Naive thymus-derived CD8-positive, alpha-beta T cell (primary cell): ENCODE measurements around the gene SLC9C2. TPM values are rescaled to one million over a fixed set of nuclear protein-coding genes. Genes with fewer than 3 reads are reported as not detected.

Experiments used
- ATAC-seq, 2 donors: fragments of 150-1000 bp; cut with Tn5 transposase in 1 of 2; sonication (Bioruptor Pico), chemical (Tn5 transposase) in 1 of 2; 1 replicate in 1 of 2; 2 replicates in 1 of 2; pipeline ENCODE4 v1.10.0; 2021; ENCODE audit warnings: mild to moderate bottlenecking in 2 of 2, moderate library complexity in 2 of 2
- POLR2A ChIA-PET: fragments of 350-600 bp; sonication (Branson Sonifier 250); formaldehyde crosslinking; loops from one replicate; lab custom pipeline; 2021; ENCODE audit warnings: antibody characterized with exemption; lab: Charles Lee
- DNase-seq, 10 donors: peaks; one replicate each; pipeline versions ENCODE4 v3.0.0 to v3.0.0-alpha.2; 2020 to 2022
- H3K27ac Mint-ChIP-seq, 10 donors: one replicate each; pipeline ENCODE4 v1.8.0; 2020 to 2022; ENCODE audit warnings: mild to moderate bottlenecking in 10 of 10, mixed read lengths in 10 of 10, moderate library complexity in 4 of 10, inconsistent platforms in 1 of 10
- H3K27me3 Mint-ChIP-seq, 5 donors: one replicate each; pipeline ENCODE4 v1.8.0; 2021 to 2022; ENCODE audit warnings: mixed read lengths in 5 of 5
- H3K36me3 Mint-ChIP-seq, 3 donors: one replicate each; pipeline ENCODE4 v1.8.0; 2020 to 2022; ENCODE audit warnings: mixed read lengths in 3 of 3, mild to moderate bottlenecking in 2 of 3, inconsistent platforms in 1 of 3
- H3K4me1 Mint-ChIP-seq, 4 donors: one replicate each; pipeline ENCODE4 v1.8.0; 2021 to 2022; ENCODE audit warnings: mixed read lengths in 4 of 4
- H3K4me3 Mint-ChIP-seq, 10 donors: one replicate each; pipeline ENCODE4 v1.8.0; 2020 to 2022; ENCODE audit warnings: mild to moderate bottlenecking in 10 of 10, mixed read lengths in 10 of 10, moderate library complexity in 6 of 10, inconsistent platforms in 1 of 10
- H3K9me3 Mint-ChIP-seq, 9 donors: one replicate each; pipeline ENCODE4 v1.8.0; 2020 to 2022; ENCODE audit warnings: mixed read lengths in 9 of 9, mild to moderate bottlenecking in 3 of 9, inconsistent platforms in 1 of 9, moderate library complexity in 1 of 9
- polyA plus RNA-seq, 3 donors: library from polyadenylated mRNA; unstranded; fragments of 300-500 nt; fragmentation: Illumina TruSeq; gene quantifications; one replicate each; pipeline ENCODE4 v1.2.3, GENCODE V29; 2021
- total RNA-seq, 8 experiments: library from RNA in 2 of 8; stranded (reverse) in 2 of 8; gene quantifications; one replicate each; pipeline ENCODE4 v1.2.3 and lab custom pipeline; 2021 to 2026

Gene SLC9C2
- total and polyA plus RNA-seq, 5 experiments from 2014 or later, result not detected

DNA sequence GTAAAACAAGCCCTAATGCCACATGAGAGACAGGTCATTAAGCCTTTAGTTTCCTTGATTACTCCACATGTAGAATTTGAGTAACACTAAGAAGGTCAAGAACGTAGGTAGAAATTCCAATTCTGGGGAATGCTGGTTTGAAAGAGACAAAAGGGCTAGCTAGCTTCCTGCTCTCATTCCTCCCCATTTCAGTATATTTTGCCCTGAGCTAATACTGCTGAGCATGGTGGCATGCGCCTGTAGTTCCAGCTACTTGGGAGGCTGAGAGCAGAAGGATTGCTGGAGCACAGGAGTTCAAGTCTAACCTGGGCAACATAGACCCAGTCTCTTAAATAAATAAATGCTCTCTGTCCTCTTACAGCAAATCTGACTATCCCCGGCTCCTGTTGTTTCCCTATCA lies 112.9 kb downstream of the SLC9C2 start:
- H3K27ac Mint-ChIP-seq, result peak overlapping the region in 3 of 10 donors; percentile 12 to 62 (median 55)
- POLR2A ChIA-PET, result no interaction called here
- H3K4me1 Mint-ChIP-seq, result peaks cover 0 to 3% (median 1%) of the 10 kb centered on the region in 4 donors
- DNase-seq (no peak), ATAC-seq (no peak)
- H3K27me3 Mint-ChIP-seq, result no peaks in the 10 kb centered on the region
- peaks cover 15 to 54% (median 37%) of the 10 kb centered on the region in 3 donors for H3K36me3 Mint-ChIP-seq
- peaks cover 0 to 4% (median 0%) of the 10 kb centered on the region in 9 donors for H3K9me3 Mint-ChIP-seq
- H3K4me3 Mint-ChIP-seq, result no peak overlapping the region

DNA sequence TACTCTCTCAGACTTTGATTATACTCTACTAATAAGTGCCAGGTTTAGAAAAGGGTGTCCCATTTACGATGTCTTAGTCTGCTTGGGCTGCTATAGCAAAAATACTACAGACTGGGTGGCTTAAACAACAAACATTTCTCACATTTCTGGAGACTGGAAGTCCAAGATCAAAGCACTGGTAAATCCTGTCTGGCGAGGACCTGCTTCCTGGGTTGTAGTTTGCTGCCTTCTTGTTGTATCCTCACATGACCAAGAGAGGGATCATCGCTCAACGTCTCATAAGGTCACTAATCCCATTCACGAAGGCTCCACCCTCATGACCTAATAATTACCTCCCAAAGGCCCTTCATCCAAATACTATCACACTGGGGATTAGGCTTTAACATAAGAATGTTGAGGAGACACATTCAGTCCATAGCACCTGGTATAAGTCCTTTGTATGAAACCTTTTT lies 113.7 kb downstream of the SLC9C2 start:
- Mint-ChIP-seq H3K27me3 (no peaks in the 10 kb centered on the region), H3K4me1 (peaks cover 0 to 5% (median 1%) of the 10 kb centered on the region in 4 donors), H3K4me3 (no peak overlapping the region), H3K36me3 (peaks cover 18 to 61% (median 38%) of the 10 kb centered on the region in 3 donors), H3K27ac (peak overlapping the region in 3 of 10 donors; percentile 9 to 44 (median 14)), H3K9me3 (peaks cover 0 to 4% (median 0%) of the 10 kb centered on the region in 9 donors)
- DNase-seq, result no peak
- POLR2A ChIA-PET, result no interaction called here
- no peak for ATAC-seq

DNA sequence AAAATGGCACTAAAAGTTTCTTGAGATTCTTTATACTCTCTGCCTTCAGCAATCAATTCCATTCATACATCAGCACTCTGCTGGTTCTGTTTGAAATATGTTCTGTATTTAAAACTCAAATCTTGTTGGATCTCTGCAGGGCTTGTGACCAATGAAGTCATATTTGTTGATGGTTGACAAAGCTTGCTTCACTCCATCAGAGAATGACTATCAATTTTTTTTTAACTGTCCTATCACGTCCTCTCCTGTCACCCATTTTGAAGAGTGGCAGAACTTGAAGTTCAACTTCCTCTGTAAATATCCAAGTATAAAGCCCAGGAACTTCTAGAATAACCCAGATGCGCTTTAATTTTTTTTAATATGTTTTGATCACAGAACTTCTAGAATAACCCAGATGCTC lies 114.9 kb downstream of the SLC9C2 start:
- Mint-ChIP-seq H3K9me3 (no peaks in the 10 kb centered on the region), H3K27me3 (no peaks in the 10 kb centered on the region), H3K27ac (peak overlapping the region in 6 of 10 donors; percentile 3 to 69 (median 42)), H3K4me1 (peaks cover 0 to 6% (median 1%) of the 10 kb centered on the region in 4 donors), H3K4me3 (no peak overlapping the region), H3K36me3 (peaks cover 19 to 71% (median 38%) of the 10 kb centered on the region in 3 donors)
- DNase-seq (no peak), ATAC-seq (no peak)
- POLR2A ChIA-PET, result no interaction called here

DNA sequence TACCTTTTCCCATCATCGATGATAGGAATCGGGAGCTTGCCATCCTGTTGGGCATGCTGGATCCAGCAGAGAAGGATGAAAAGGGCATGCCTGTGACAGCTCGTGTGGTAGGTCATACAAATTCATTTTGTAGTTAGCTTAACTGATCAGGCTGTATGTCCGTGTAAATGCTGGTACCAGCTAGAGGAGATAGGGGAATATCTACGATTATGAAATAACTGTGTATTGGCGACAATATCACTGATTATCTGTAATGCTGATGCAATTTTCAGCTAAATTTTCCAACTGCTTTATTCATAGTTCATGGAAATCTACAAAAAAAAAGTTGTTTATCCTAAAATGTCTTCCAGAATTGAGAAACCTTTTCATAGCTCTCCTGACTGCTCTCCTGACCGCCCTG lies 117.5 kb downstream of the SLC9C2 start:
- Mint-ChIP-seq H3K4me1 (peaks cover 1 to 14% (median 10%) of the 10 kb centered on the region in 4 donors), H3K9me3 (no peaks in the 10 kb centered on the region), H3K27ac (peak overlapping the region in 2 of 10 donors; percentile 25 to 68), H3K4me3 (no peak overlapping the region), H3K27me3 (no peaks in the 10 kb centered on the region), H3K36me3 (peaks cover 28 to 94% (median 38%) of the 10 kb centered on the region in 3 donors)
- DNase-seq (no peak), ATAC-seq (no peak)
- POLR2A ChIA-PET, result no interaction called here

DNA sequence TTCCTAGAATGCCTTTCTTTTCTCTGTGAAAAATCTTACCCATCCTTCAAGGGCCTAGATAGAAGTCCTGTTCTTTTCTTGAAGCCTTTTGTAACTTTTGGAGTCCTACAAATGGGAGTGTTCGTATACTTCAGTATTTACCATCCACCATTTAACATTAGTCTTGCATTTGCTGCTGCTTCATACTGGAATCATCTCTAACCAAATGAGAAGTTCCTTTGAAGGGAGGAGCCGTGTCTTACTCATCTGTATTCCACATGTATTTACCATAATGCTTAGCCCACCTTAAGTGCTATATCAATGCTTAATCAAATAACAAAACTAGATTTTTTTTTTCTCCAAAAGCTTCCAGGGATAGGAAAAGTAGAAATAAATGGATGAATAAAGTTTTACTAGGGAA lies 118.6 kb downstream of the SLC9C2 start:
- Mint-ChIP-seq H3K27me3 (no peaks in the 10 kb centered on the region), H3K27ac (no peak overlapping the region), H3K9me3 (no peaks in the 10 kb centered on the region), H3K4me1 (peaks cover 13 to 24% (median 21%) of the 10 kb centered on the region in 4 donors), H3K4me3 (no peak overlapping the region), H3K36me3 (peaks cover 28 to 97% (median 31%) of the 10 kb centered on the region in 3 donors)
- ATAC-seq, result no peak
- DNase-seq, result no peak
- POLR2A ChIA-PET, result interaction anchor here (0.7 kb wide), 1 partner anchor 477 kb away, joined by 4 read pairs; no protein-coding TSS in a partner anchor

DNA sequence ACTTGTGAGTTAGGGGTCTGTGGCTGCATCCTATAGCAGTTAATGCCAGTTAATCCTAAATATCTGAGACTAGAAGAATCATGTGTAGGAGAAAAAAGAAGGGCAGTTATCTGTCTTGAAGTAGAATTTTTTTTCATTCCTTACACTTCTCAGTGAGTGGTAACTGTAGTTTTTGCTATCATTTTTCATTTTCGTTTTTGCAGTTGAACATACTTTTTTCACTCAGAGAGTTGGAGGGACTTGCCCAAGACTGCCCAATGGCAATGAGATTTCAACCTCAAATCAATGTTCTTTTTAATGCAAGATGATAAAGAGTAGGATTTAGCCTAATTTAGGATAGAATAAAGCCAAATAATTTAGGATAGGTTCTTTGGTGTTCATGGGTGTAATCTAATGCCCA lies 120.2 kb downstream of the SLC9C2 start:
- no peak for DNase-seq
- Mint-ChIP-seq H3K27me3 (no peaks in the 10 kb centered on the region), H3K4me3 (no peak overlapping the region), H3K36me3 (peaks cover 23 to 83% (median 28%) of the 10 kb centered on the region in 3 donors), H3K9me3 (no peaks in the 10 kb centered on the region), H3K4me1 (peaks cover 28 to 39% (median 33%) of the 10 kb centered on the region in 4 donors), H3K27ac (no peak overlapping the region)
- ATAC-seq, result no peak
- POLR2A ChIA-PET, result no interaction called here

DNA sequence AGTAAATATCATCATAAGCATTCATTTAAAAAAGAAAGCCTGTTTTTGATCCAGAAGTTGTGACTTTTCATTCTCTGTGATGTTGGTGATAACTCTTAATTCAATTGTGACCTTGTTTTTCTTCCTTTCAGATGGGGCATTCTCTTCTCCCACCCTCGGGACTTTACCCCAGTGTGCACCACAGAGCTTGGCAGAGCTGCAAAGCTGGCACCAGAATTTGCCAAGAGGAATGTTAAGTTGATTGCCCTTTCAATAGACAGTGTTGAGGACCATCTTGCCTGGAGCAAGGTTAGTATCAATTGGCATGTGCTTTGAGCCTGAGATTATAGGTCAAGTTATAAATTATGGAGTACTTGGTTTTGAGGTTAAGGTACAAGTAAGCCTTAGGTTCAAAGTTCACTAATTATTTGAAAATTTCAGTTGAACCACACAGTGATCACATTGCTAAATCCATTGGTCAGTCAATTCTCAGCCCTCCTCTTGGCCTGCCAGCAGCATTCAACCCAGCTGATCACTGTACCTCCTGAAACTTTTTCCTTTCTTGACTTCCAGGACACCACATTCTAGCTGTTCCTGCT lies 121.6 kb downstream of the SLC9C2 start:
- DNase-seq (no peak), ATAC-seq (no peak)
- Mint-ChIP-seq H3K9me3 (no peaks in the 10 kb centered on the region), H3K27ac (peak overlapping the region in 5 of 10 donors; percentile 9 to 66 (median 39)), H3K27me3 (no peaks in the 10 kb centered on the region), H3K4me1 (peaks cover 28 to 40% (median 33%) of the 10 kb centered on the region in 4 donors), H3K36me3 (peaks cover 19 to 69% (median 22%) of the 10 kb centered on the region in 3 donors), H3K4me3 (peak overlapping the region in 1 of 10 donors; percentile 20)
- POLR2A ChIA-PET, result interaction anchor here (0.9 kb wide), 1 partner anchor 48 kb away, joined by 5 read pairs; no protein-coding TSS in a partner anchor

DNA sequence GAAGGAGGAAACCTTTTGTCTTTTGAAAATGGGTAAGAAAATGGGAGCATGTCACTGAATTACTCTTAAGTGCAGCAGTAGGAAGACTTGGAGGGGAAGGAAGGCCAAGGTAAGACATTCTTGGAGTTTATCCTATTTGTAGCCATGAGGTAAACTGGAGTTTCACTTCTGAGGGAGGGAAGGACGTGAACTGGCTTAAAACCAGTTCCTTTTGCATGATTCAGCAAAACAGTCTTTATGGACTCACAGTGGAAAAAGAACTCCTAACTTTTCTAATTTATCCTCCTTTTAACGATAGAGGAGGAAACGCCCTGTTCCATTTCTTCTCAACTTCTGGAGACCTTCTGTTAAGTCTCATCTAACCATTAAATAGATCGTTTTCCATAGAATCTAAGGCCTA lies 123.2 kb downstream of the SLC9C2 start:
- H3K4me1 Mint-ChIP-seq, result peaks cover 39 to 56% (median 47%) of the 10 kb centered on the region in 4 donors
- H3K27ac Mint-ChIP-seq, result peak overlapping the region in 8 of 10 donors; percentile 15 to 96 (median 33)
- H3K36me3 Mint-ChIP-seq, result peaks cover 12 to 55% (median 15%) of the 10 kb centered on the region in 3 donors

DNA sequence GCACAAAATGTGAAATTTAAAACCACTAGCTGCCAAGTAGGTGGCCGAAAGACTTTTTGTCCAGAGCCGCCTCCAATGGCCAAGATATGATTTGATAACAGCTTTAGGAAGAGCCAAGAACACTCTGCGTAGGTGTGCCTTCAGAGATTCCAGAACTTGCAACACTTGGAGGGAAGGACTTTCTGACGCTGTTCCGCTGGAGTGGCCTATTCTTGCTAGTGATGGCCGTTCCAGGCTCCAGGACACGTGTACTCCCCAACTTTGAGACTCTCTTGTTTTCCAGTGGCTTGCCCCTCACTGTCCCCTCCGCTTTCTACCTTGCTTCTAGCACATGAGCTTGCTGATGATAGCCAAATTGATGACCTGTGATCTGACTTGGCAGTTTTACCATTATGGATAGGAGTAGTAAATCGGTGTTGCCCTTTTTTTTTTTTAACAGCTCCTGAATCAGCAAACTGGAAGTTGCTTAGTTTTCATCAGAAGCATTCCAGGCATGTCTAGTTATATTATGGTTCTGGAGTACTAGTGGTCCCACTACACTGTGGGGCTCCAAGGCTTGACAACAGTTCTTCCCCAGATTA lies 124.7 kb downstream of the SLC9C2 start:
- peak overlapping the region; percentile 57 to 96 (median 91) for H3K27ac Mint-ChIP-seq
- H3K4me3 Mint-ChIP-seq, result peak overlapping the region; percentile 82 to 94 (median 92)
- peaks cover 45 to 71% (median 60%) of the 10 kb centered on the region in 4 donors for H3K4me1 Mint-ChIP-seq
- no peaks in the 10 kb centered on the region for H3K27me3 Mint-ChIP-seq
- DNase-seq, result peak in 2 of 10 donors; percentile 4
- no peak for ATAC-seq
- POLR2A ChIA-PET, result interaction anchor here (0.9 to 3.5 kb wide), 8 partner anchors 9 to 1521 kb away, joined by 3 to 34 read pairs (median 10); partner anchors contain the start of genes CACYBP, CENPL, DARS2 and GAS5
- H3K9me3 Mint-ChIP-seq, result no peaks in the 10 kb centered on the region
- H3K36me3 Mint-ChIP-seq, result peaks cover 20 to 51% (median 21%) of the 10 kb centered on the region in 3 donors

More for the DNA sequence above, 123.2 kb downstream of the SLC9C2 start:
- ATAC-seq, result no peak
- H3K27me3 Mint-ChIP-seq, result no peaks in the 10 kb centered on the region
- no peak for DNase-seq
- POLR2A ChIA-PET, result interaction anchor here (1.3 kb wide), 1 partner anchor 389 kb away, joined by 4 read pairs; the partner anchor contains the start of genes GAS5 and ZBTB37
- no peaks in the 10 kb centered on the region for H3K9me3 Mint-ChIP-seq
- H3K4me3 Mint-ChIP-seq, result peak overlapping the region in 6 of 10 donors; percentile 47 to 94 (median 86)

DNA sequence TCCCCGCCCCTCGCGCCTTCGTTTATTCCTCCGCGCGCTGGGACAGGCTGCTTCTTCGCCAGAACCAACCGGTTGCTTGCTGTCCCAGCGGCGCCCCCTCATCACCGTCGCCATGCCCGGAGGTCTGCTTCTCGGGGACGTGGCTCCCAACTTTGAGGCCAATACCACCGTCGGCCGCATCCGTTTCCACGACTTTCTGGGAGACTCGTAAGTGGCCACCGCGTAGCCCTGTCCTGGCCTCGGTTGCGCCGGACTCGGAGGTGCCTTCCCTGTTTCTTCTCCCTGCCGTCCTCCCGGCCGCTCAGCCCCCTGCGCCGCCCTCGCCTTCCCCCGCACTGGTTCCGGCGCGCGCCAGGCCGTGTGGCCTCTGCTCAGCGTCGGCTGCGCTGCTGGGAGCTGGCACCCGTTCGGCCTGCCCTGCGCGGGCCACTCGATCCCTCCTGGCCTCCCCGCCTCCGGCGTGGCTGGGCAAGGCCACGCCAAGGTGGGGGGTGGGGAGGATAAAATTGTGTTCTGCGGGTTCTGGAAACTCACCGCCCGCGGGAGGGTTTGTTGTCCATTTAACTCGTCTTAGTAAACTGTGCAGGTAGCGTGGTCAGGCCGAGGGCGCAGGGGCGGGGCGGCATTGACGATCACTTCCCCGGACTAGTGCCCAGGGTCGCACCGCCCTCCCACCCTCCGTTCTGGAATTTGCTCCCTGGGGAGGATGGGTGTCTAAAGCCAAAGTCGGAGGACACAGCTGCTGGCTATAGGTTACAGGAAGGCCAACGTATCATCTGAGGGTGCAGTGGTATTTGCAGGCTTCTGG lies 125.4 kb downstream of the SLC9C2 start, which contains the start of gene PRDX6:
Gene PRDX6 (plus strand): TSS at position 50 of the 808 bp plus-strand sequence. CDS start 63 bp downstream, at position 113.
- peak within 1 kb of the TSS; percentile 57 to 96 (median 94) for H3K27ac Mint-ChIP-seq
- peaks cover 15 to 45% (median 21%) of the 10 kb centered on the region in 3 donors for H3K36me3 Mint-ChIP-seq

DNA sequence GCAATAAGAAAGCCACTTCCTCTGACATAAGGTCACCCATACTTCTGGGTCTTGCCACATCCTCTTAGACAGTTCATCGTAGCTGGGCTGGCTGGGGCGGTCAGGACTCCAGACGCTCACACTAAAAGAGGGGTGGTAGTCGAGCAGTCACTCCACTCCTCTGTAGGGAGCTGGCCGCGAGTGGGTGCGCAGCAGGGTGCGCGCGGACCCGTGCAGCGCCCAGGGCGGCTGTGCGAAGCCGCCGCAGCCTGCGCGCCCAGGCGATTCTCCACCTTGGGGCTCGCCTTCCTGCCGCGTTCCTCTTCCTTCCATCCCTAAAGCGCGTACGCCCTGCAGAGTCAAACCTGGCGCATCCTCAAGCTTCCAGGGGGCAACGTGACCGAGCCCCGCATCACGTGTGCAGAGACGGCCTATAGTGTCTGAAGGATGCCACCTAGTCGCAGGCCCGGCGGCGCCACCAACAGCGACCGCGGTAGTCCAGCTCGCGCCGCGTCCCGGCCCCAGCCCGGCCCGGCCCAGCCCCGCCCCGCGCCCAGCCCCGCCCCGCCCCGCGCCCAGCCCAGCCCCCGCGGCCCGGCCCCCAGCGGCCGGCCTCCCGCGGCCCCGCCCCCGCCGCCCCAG lies 126.1 kb downstream of the SLC9C2 start:
- Mint-ChIP-seq H3K4me3 (peak overlapping the region; percentile 82 to 94 (median 92)), H3K36me3 (peaks cover 16 to 45% (median 20%) of the 10 kb centered on the region in 3 donors), H3K4me1 (peaks cover 40 to 65% (median 61%) of the 10 kb centered on the region in 4 donors), H3K27ac (peak overlapping the region; percentile 57 to 96 (median 94)), H3K27me3 (no peaks in the 10 kb centered on the region), H3K9me3 (peaks cover 0 to 6% (median 3%) of the 10 kb centered on the region in 9 donors)
- POLR2A ChIA-PET, result interaction anchor here (0.6 to 3.5 kb wide), 17 partner anchors 13 to 1547 kb away, joined by 3 to 34 read pairs (median 5); partner anchors contain the start of genes CACYBP, CENPL, DARS2 and GAS5
- ATAC-seq (peak; percentile 77 to 82), DNase-seq (peak in 9 of 10 donors; percentile 56 to 88 (median 82))

More for the DNA sequence above, 125.4 kb downstream of the SLC9C2 start, which contains the start of gene PRDX6:
- peaks cover 45 to 72% (median 61%) of the 10 kb centered on the region in 4 donors for H3K4me1 Mint-ChIP-seq
- H3K9me3 Mint-ChIP-seq, result no peaks in the 10 kb centered on the region
- H3K27me3 Mint-ChIP-seq, result no peaks in the 10 kb centered on the region
- H3K4me3 Mint-ChIP-seq, result peak within 1 kb of the TSS; percentile 82 to 94 (median 92)
- POLR2A ChIA-PET, result interaction anchor here (0.6 to 3.5 kb wide), 17 partner anchors 10 to 1546 kb away, joined by 3 to 34 read pairs (median 4); partner anchors contain the start of genes CACYBP, CENPL, DARS2 and GAS5
- ATAC-seq, result peak; percentile 75 to 79
- peak in 9 of 10 donors; percentile 3 to 92 (median 80) for DNase-seq
